Breast epithelium (tissue), 4 donors: Measurements from ENCODE around the gene ATXN7L1. TPM values are rescaled to one million over a fixed set of nuclear protein-coding genes. Genes with fewer than 3 reads are reported as not detected.

Experiments
- DNase-seq, 2 donors: peaks; one replicate each; pipeline ENCODE4 v3.0.0-alpha.2; 2019; ENCODE audit warnings: low spot score in 2 of 2
- H3K27ac ChIP-seq, 2 donors: fragments of 200-600 bp; sonication (generic) in 1 of 2; one replicate each; pipeline ENCODE4 v1.5.1; 2016 to 2019; ENCODE audit warnings: mild to moderate bottlenecking in 1 of 2
- H3K27me3 ChIP-seq, 2 donors: fragments of 200-600 bp; sonication (generic) in 1 of 2; one replicate each; pipeline versions ENCODE4 v1.5.1 to v1.6.0; 2017 to 2019; ENCODE audit warnings: control low read depth in 1 of 2, mild to moderate bottlenecking in 1 of 2
- H3K36me3 ChIP-seq: fragments of 200-600 bp; one replicate; pipeline ENCODE4 v1.5.1; 2019
- H3K4me1 ChIP-seq, 2 donors: fragments of 200-600 bp; sonication (generic); one replicate each; pipeline ENCODE4 v1.5.1; 2016 to 2019; ENCODE audit warnings: control low read depth in 1 of 2
- H3K4me3 ChIP-seq, 3 donors: fragments of 200-600 bp; sonication (generic); 1 replicate in 2 of 3; 2 replicates in 1 of 3; pipeline ENCODE4 v1.5.1; 2016 to 2019; ENCODE audit warnings: mild to moderate bottlenecking in 3 of 3, moderate library complexity in 2 of 3
- H3K9me3 ChIP-seq, 2 donors: fragments of 200-600 bp; sonication (generic) in 1 of 2; one replicate each; pipeline ENCODE4 v1.5.1; 2016 to 2019; ENCODE audit warnings: control low read depth in 1 of 2
- CTCF ChIP-seq, 3 donors: fragments of 450-650 bp; IDR thresholded peaks; one replicate each; pipeline ENCODE4 v1.5.1; 2016 to 2017; ENCODE audit warnings: antibody characterized with exemption in 3 of 3, mild to moderate bottlenecking in 3 of 3, moderate library complexity in 3 of 3
- POLR2A ChIP-seq: fragments of 450-650 bp; IDR thresholded peaks from one replicate; pipeline ENCODE4 v1.6.1; 2016; ENCODE audit warnings: antibody characterized with exemption, mild to moderate bottlenecking, moderate library complexity
- POLR2AphosphoS5 ChIP-seq, 3 donors: sonication (generic); formaldehyde crosslinking; IDR thresholded peaks; one replicate each; pipeline ENCODE4 v1.6.1; 2017; ENCODE audit warnings: antibody characterized with exemption in 3 of 3
- intact Hi-C: fragments of 100-400 bp; cut with DNase I; formaldehyde crosslinking; loops from one replicate; pipeline ENCODE4 v1.15.1; 2023; ENCODE audit warnings: low total_unique reads
- total RNA-seq, 3 donors: library from RNA; depleted of rRNA; stranded (reverse); fragments of >200 nt; gene quantifications; one replicate each; pipeline ENCODE4 v1.1.0, GENCODE V29; 2016

ATXN7L1 gene
- total RNA-seq, 3 donors from 2014 or later = 10.7 to 18.4 (median 12.5) TPM

GRCh38 chr7:105831824-105832535, 44.4 kb downstream of the ATXN7L1 start:
- no peaks in the 10 kb centered on the region for H3K9me3 ChIP-seq
- DNase-seq = no peak
- no peak overlapping the region for H3K27ac ChIP-seq
- TF ChIP-seq POLR2AphosphoS5 (IDR thresholded peaks at IDR 0.05) = no peak
- TF ChIP-seq CTCF (IDR thresholded peaks at IDR 0.05) = no peak
- no peak for TF ChIP-seq POLR2A
- H3K36me3 ChIP-seq = no peaks in the 10 kb centered on the region
- H3K27me3 ChIP-seq = no peaks in the 10 kb centered on the region
- H3K4me1 ChIP-seq = no peaks in the 10 kb centered on the region
- intact Hi-C loops = no loop called here
- no peak overlapping the region for H3K4me3 ChIP-seq

- no peaks in the 10 kb centered on the region for H3K9me3 ChIP-seq
- no peaks in the 10 kb centered on the region for H3K4me1 ChIP-seq
- H3K4me3 ChIP-seq = no peak overlapping the region
- no peaks in the 10 kb centered on the region for H3K36me3 ChIP-seq
- H3K27ac ChIP-seq = no peak overlapping the region
- H3K27me3 ChIP-seq = no peaks in the 10 kb centered on the region
- intact Hi-C loops = no loop called here
- no peak for DNase-seq
- TF ChIP-seq POLR2A (no peak), CTCF (IDR thresholded peaks at IDR 0.05) (no peak), POLR2AphosphoS5 (IDR thresholded peaks at IDR 0.05) (no peak)
These were observed 45.1 kb downstream of the ATXN7L1 start for GRCh38 chr7:105831302-105831620.

GRCh38 chr7:105830405-105831301, 45.7 kb downstream of the ATXN7L1 start:
- no peak for DNase-seq
- intact Hi-C loops = no loop called here
- Histone ChIP-seq H3K4me3 (no peak overlapping the region), H3K4me1 (no peaks in the 10 kb centered on the region), H3K27me3 (no peaks in the 10 kb centered on the region), H3K9me3 (no peaks in the 10 kb centered on the region), H3K36me3 (no peaks in the 10 kb centered on the region), H3K27ac (no peak overlapping the region)
- TF ChIP-seq POLR2A = no peak
- TF ChIP-seq POLR2AphosphoS5 (IDR thresholded peaks at IDR 0.05) = peak in 1 of 3 donors; percentile 16
- no peak for TF ChIP-seq CTCF (IDR thresholded peaks at IDR 0.05)

GRCh38 chr7:105829681-105830322, 46.6 kb downstream of the ATXN7L1 start:
- no peaks in the 10 kb centered on the region for H3K4me1 ChIP-seq
- no peaks in the 10 kb centered on the region for H3K36me3 ChIP-seq
- no peaks in the 10 kb centered on the region for H3K27me3 ChIP-seq
- TF ChIP-seq POLR2A (no peak), POLR2AphosphoS5 (IDR thresholded peaks at IDR 0.05) (no peak), CTCF (IDR thresholded peaks at IDR 0.05) (no peak)
- H3K27ac ChIP-seq = no peak overlapping the region
- DNase-seq = no peak
- intact Hi-C loops = loop anchor here (10.0 kb wide), 1 partner anchor 355 kb away; no protein-coding TSS in a partner anchor
- no peaks in the 10 kb centered on the region for H3K9me3 ChIP-seq
- H3K4me3 ChIP-seq = no peak overlapping the region
